BJ (cell line): ENCODE measurements around the gene LPAR2. TPM values are rescaled to one million over a fixed set of nuclear protein-coding genes. Genes with fewer than 3 reads are reported as not detected.
A peak's percentile ranks its signal among the peaks of the same experiment; 100 is the strongest.

Experiments used
- CTCF ChIA-PET: fragments of 350-600 bp; formaldehyde crosslinking; extraction: SDS; loops from one replicate; lab custom pipeline; 2021; ENCODE audit warnings: antibody characterized with exemption, inconsistent platforms; lab: Yijun Ruan, JAX
- POLR2A ChIA-PET: fragments of 300-600 bp; sonication (Branson Sonifier 250); formaldehyde crosslinking; extraction: SDS; loops from one replicate; lab custom pipeline; 2021; ENCODE audit warnings: antibody characterized with exemption; lab: Charles Lee
- DNase-seq: peaks from one replicate; pipeline ENCODE4 v3.0.0-alpha.2; 2011; ENCODE audit warnings: low read depth
- H3K27me3 ChIP-seq: 2 replicates; pipeline ENCODE4 v1.6.0; 2011; ENCODE audit warnings: low read length; ENCODE audit not compliant: control insufficient read depth, insufficient read depth
- H3K36me3 ChIP-seq: 2 replicates; pipeline ENCODE4 v1.5.1; 2011; ENCODE audit warnings: low read length; ENCODE audit not compliant: control insufficient read depth, insufficient read depth
- H3K4me3 ChIP-seq: 2 replicates; pipeline ENCODE4 v1.5.1; 2011; ENCODE audit warnings: low read depth, mild to moderate bottlenecking, control low read depth, low read length
- polyA plus RNA-seq: library from polyadenylated mRNA; depleted of rRNA; stranded (reverse); fragments of >200 nt; gene quantifications from 2 replicates; pipeline ENCODE4 v1.2.3, GENCODE V29; 2011
- TF ChIP-seq, protein P1 (sequence below): IDR thresholded peaks from 2 replicates; pipeline ENCODE4 v1.5.1; 2011; ENCODE audit warnings: low read depth, mild to moderate bottlenecking, control low read depth, inconsistent platforms, low read length, moderate library complexity; ENCODE audit not compliant: insufficient read depth

The LPAR2 gene
- polyA plus RNA-seq, 1 experiment, result 2.1 TPM

DNA sequence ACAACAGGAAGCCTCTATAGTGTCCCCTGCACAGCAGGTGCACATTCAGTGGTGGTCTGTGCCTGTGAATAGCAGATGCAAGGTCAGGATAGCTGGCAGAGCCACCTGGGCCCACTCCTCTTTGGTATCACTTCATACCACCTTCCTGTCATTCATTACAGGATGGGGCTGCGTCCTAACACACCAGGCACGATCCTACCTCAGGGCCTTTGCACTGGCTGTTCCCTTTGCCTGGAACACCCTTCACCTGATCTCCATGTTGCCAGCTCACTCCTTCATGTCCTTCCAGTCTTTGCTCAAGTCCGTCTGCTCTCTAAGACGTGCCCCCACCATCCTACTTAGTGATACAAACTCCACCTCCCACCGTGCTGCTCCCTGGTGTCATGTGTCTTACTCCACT, 4.6 kb upstream of the LPAR2 start:
- Histone ChIP-seq H3K36me3 (peaks cover 30% of the 10 kb centered on the region), H3K4me3 (no peak overlapping the region), H3K27me3 (no peaks in the 10 kb centered on the region)
- TF ChIP-seq, protein P1, sequence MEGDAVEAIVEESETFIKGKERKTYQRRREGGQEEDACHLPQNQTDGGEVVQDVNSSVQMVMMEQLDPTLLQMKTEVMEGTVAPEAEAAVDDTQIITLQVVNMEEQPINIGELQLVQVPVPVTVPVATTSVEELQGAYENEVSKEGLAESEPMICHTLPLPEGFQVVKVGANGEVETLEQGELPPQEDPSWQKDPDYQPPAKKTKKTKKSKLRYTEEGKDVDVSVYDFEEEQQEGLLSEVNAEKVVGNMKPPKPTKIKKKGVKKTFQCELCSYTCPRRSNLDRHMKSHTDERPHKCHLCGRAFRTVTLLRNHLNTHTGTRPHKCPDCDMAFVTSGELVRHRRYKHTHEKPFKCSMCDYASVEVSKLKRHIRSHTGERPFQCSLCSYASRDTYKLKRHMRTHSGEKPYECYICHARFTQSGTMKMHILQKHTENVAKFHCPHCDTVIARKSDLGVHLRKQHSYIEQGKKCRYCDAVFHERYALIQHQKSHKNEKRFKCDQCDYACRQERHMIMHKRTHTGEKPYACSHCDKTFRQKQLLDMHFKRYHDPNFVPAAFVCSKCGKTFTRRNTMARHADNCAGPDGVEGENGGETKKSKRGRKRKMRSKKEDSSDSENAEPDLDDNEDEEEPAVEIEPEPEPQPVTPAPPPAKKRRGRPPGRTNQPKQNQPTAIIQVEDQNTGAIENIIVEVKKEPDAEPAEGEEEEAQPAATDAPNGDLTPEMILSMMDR, result no peak
- DNase-seq, result no peak
- CTCF ChIA-PET, result interaction anchor here (0.6 to 2.2 kb wide), 3 partner anchors 82 to 611 kb away, joined by 3 to 6 read pairs (median 3); no protein-coding TSS in a partner anchor
- POLR2A ChIA-PET, result no interaction called here

DNA sequence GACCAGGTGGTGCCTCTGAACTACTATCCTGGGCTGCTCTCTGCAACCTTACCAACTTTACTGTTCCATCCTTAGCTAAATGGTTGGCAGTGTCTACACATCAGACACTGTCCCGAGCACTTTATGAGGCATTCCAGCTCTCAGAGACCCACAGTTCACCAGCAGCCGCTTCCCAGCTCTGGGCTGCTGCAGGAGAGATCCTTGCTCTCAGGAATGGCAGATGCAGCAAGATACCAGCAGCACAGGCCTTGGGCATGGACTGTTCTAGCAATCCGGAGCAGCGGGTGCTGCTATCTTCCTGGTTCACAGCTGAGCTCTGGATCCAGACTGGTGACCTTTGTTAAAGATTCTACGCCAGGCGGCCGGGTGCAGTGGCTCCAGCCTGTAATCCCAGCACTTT, 3.3 kb upstream of the LPAR2 start:
- no peak overlapping the region for H3K4me3 ChIP-seq
- peaks cover 23% of the 10 kb centered on the region for H3K36me3 ChIP-seq
- DNase-seq, result no peak
- CTCF ChIA-PET, result no interaction called here
- TF ChIP-seq, protein P1, result no peak
- H3K27me3 ChIP-seq, result no peaks in the 10 kb centered on the region
- POLR2A ChIA-PET, result no interaction called here

DNA sequence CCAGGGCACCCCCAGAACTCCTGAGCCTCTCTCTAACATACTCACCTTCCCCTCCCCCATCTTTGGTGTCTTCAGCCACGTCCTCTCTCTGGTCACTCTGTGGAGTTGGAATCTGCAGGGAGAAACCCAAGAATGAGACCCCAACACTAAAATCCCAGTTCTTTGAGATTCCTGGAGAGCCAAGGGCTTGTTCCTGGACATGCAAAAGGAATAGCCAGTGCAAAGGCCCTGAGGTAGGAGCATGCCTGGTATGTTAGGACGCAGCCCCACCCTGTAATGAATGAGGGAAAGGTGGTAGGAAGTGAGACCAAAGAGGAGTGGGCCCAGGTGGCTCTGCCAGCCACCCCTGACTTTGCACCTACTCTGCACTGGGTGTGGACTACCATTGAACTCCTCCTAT, 2.4 kb upstream of the LPAR2 start:
- POLR2A ChIA-PET, result no interaction called here
- Histone ChIP-seq H3K27me3 (no peaks in the 10 kb centered on the region), H3K36me3 (peaks cover 22% of the 10 kb centered on the region), H3K4me3 (no peak overlapping the region)
- TF ChIP-seq, protein P1, result no peak
- no peak for DNase-seq
- CTCF ChIA-PET, result interaction anchor here (1.5 kb wide), 1 partner anchor 14 kb away, joined by 3 read pairs; no protein-coding TSS in a partner anchor

DNA sequence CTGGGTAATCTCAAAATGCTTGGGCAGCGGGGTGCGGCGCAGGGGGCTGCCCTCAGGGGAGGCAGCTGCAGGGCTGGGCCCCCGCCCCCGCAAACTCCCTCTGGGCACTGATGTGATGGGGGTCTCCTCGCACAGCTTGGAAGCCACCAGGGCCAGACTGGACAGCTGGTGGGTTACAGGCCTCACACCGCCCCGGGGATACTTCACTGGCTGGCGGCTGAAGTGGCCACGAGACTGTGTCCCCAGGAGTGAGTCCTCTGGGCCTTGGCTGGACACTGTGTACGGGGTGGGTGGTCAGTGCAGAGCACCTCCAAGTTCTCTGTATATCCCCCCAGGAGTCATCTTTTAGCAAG, 2.0 kb upstream of the LPAR2 start:
- TF ChIP-seq, protein P1, result no peak
- Histone ChIP-seq H3K36me3 (peaks cover 22% of the 10 kb centered on the region), H3K4me3 (no peak overlapping the region), H3K27me3 (no peaks in the 10 kb centered on the region)
- DNase-seq, result no peak
- ChIA-PET CTCF (interaction anchor here (1.5 kb wide), 1 partner anchor 14 kb away, joined by 3 read pairs; no protein-coding TSS in a partner anchor), POLR2A (no interaction called here)

DNA sequence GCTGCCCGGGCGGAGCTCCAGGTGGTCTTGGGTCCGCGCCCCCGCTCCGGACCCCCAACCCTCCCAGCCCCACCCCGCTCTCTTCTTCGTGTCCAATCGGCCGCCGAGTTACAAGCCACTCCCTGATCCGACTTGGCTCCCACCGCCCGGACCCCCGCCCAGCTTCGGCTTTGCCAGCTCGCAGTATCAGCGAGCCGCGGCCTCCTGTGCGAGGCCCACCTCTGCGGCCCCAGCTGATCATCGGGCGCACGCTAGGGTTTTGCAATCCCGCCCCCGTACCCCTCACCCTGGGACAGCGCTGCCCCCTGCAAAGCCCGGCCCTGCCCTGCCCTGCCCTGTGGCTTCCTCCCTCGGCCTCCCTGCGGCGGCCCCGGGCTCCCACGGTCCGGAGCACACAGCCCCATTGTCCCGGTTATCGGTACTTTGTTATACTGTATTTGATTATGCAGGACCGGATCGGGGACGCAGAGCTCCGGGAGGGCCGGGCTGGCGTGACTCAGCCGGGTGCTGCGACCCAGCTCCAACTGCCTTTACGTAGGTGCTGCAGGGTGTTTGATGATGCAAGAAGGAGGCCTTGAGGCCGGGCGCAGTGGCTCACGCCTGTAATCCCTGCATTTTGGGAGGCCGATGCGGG, 598 bp upstream of the LPAR2 start:
- TF ChIP-seq, protein P1, result no peak
- Histone ChIP-seq H3K4me3 (peak overlapping the region; percentile 37), H3K27me3 (no peaks in the 10 kb centered on the region), H3K36me3 (peaks cover 8% of the 10 kb centered on the region)
- no peak for DNase-seq
- POLR2A ChIA-PET, result no interaction called here
- CTCF ChIA-PET, result interaction anchor here (3.1 kb wide), 1 partner anchor 96 kb away, joined by 17 read pairs; no protein-coding TSS in a partner anchor
